Glutamatergic neuron (in vitro differentiated cells): ENCODE data around the gene PCBP4. TPM values are rescaled to one million over a fixed set of nuclear protein-coding genes. Genes with fewer than 3 reads are reported as not detected.
A peak's percentile ranks its signal among the peaks of the same experiment; 100 is the strongest.

Experiments
- DNase-seq: peaks from one replicate; pipeline ENCODE4 v3.0.0; 2022
- H3K27ac Mint-ChIP-seq: one replicate; pipeline ENCODE4 v1.8.0; 2020; ENCODE audit warnings: mild to moderate bottlenecking, mixed read lengths, inconsistent platforms; ENCODE audit not compliant: unreplicated experiment
- H3K27me3 Mint-ChIP-seq: one replicate; pipeline ENCODE4 v1.8.0; 2020; ENCODE audit warnings: mild to moderate bottlenecking, moderate library complexity, mixed read lengths, inconsistent platforms; ENCODE audit not compliant: unreplicated experiment
- H3K36me3 Mint-ChIP-seq: one replicate; pipeline ENCODE4 v1.8.0; 2020; ENCODE audit warnings: mild to moderate bottlenecking, mixed read lengths, inconsistent platforms; ENCODE audit not compliant: unreplicated experiment
- H3K4me1 Mint-ChIP-seq: one replicate; pipeline ENCODE4 v1.8.0; 2020; ENCODE audit warnings: mild to moderate bottlenecking, low read depth, mixed read lengths, inconsistent platforms; ENCODE audit not compliant: unreplicated experiment
- H3K4me3 Mint-ChIP-seq: one replicate; pipeline ENCODE4 v1.8.0; 2020; ENCODE audit warnings: mild to moderate bottlenecking, mixed read lengths, inconsistent platforms; ENCODE audit not compliant: unreplicated experiment
- H3K9me3 Mint-ChIP-seq: one replicate; pipeline ENCODE4 v1.8.0; 2020; ENCODE audit warnings: mild to moderate bottlenecking, moderate library complexity, mixed read lengths, inconsistent platforms; ENCODE audit not compliant: unreplicated experiment
- CTCF ChIP-seq: fragments of 200-600 bp; sonication (generic); IDR thresholded peaks from one replicate; pipeline ENCODE4 v1.5.0; 2021; ENCODE audit not compliant: partially characterized antibody, unreplicated experiment
- total RNA-seq: library from RNA; stranded (reverse); fragmentation: NEBNext Ultra II Directional; extraction: Animal tissue kit (Norgen Biotek cat#: 25700); gene quantifications from one replicate; pipeline ENCODE4 v1.2.1, GENCODE V29; 2021; ENCODE audit not compliant: unreplicated experiment

The PCBP4 gene
- total RNA-seq, 1 donor from 2014 or later: 1,577 TPM

GRCh38 chr3:51975852-51976549 is 8.7 kb upstream of the PCBP4 start:
- Mint-ChIP-seq H3K27me3 (peaks cover 12% of the 10 kb centered on the region), H3K36me3 (no peaks in the 10 kb centered on the region), H3K9me3 (peaks cover 8% of the 10 kb centered on the region), H3K4me1 (peaks cover 11% of the 10 kb centered on the region), H3K4me3 (peak overlapping the region; percentile 89), H3K27ac (peak overlapping the region; percentile 79)
- peak; percentile 82 for DNase-seq
- TF ChIP-seq CTCF: no peak

GRCh38 chr3:51974963-51975851 is 8.0 kb upstream of the PCBP4 start, which contains the start of gene ABHD14A:
Gene ABHD14A, plus strand, starts transcription at chr3:51975064. Its CDS starts 72 bp downstream, at chr3:51975136.
- Mint-ChIP-seq H3K27ac (peak within 1 kb of the TSS; percentile 87), H3K4me1 (peaks cover 17% of the 10 kb centered on the region), H3K36me3 (no peaks in the 10 kb centered on the region), H3K27me3 (peaks cover 12% of the 10 kb centered on the region), H3K4me3 (peak within 1 kb of the TSS; percentile 91), H3K9me3 (peaks cover 10% of the 10 kb centered on the region)
- peak; percentile 65 for DNase-seq
- no peak for TF ChIP-seq CTCF

GRCh38 chr3:51974277-51974962 is 7.2 kb upstream of the PCBP4 start:
- no peaks in the 10 kb centered on the region for H3K36me3 Mint-ChIP-seq
- TF ChIP-seq CTCF: peak; percentile 69
- H3K27ac Mint-ChIP-seq: no peak overlapping the region

GRCh38 chr3:51971350-51971749 is 4.1 kb upstream of the PCBP4 start:
- Mint-ChIP-seq H3K9me3 (peaks cover 26% of the 10 kb centered on the region), H3K36me3 (peaks cover 5% of the 10 kb centered on the region), H3K27me3 (peaks cover 19% of the 10 kb centered on the region), H3K4me1 (peaks cover 29% of the 10 kb centered on the region), H3K27ac (peak overlapping the region; percentile 23), H3K4me3 (no peak overlapping the region)
- TF ChIP-seq CTCF: no peak
- DNase-seq: no peak

More at GRCh38 chr3:51974277-51974962, 7.2 kb upstream of the PCBP4 start:
- Mint-ChIP-seq H3K4me3 (peak overlapping the region; percentile 91), H3K4me1 (peaks cover 20% of the 10 kb centered on the region), H3K9me3 (peaks cover 11% of the 10 kb centered on the region), H3K27me3 (peaks cover 12% of the 10 kb centered on the region)
- no peak for DNase-seq
